ENCODE measurements around the gene CYP3A7. TPM values are rescaled to one million over a fixed set of nuclear protein-coding genes. Genes with fewer than 3 reads are reported as not detected.
A peak's percentile ranks its signal among the peaks of the same experiment; 100 is the strongest.
"Not testable (repeated sequence)": the region's sequence is repeated elsewhere in the genome, so short reads cannot be mapped to it uniquely, and the experiment has no call there.

CYP3A7 gene
- total RNA-seq, 1 donor from 2014 or later: 1.6 TPM

DNA sequence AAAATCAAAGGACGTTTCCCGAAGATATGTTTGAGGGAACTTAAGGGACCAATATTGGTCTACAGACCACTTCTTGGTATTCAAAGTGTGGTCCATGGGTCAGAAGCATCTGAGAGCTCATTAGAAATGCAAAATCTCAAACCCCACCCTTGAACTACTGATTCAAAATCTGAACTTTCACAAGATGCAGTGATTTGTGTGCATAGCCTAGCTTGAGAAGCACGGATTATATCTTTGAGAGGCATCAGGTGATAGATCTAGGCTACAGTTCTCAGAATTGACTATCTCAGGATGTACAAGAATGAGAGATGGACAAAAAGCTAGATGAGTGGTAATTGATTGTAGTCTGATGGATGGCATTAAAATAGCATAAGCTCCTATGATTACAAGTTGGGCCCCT, 29.5 kb upstream of the CYP3A7 start:
- DNase-seq: no peak
- H3K27me3 ChIP-seq: no peaks in the 10 kb centered on the region
- ATAC-seq: no peak
- H3K9me3 ChIP-seq: no peaks in the 10 kb centered on the region
- intact Hi-C loops (cut with DNase I): no loop called here
- H3K4me3 ChIP-seq: no peak overlapping the region
- H3K36me3 ChIP-seq: no peaks in the 10 kb centered on the region
- TF ChIP-seq, protein P1, sequence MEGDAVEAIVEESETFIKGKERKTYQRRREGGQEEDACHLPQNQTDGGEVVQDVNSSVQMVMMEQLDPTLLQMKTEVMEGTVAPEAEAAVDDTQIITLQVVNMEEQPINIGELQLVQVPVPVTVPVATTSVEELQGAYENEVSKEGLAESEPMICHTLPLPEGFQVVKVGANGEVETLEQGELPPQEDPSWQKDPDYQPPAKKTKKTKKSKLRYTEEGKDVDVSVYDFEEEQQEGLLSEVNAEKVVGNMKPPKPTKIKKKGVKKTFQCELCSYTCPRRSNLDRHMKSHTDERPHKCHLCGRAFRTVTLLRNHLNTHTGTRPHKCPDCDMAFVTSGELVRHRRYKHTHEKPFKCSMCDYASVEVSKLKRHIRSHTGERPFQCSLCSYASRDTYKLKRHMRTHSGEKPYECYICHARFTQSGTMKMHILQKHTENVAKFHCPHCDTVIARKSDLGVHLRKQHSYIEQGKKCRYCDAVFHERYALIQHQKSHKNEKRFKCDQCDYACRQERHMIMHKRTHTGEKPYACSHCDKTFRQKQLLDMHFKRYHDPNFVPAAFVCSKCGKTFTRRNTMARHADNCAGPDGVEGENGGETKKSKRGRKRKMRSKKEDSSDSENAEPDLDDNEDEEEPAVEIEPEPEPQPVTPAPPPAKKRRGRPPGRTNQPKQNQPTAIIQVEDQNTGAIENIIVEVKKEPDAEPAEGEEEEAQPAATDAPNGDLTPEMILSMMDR (IDR thresholded peaks at IDR 0.05): no peak
- no peak overlapping the region for H3K27ac ChIP-seq
- no peaks in the 10 kb centered on the region for H3K4me1 ChIP-seq

DNA sequence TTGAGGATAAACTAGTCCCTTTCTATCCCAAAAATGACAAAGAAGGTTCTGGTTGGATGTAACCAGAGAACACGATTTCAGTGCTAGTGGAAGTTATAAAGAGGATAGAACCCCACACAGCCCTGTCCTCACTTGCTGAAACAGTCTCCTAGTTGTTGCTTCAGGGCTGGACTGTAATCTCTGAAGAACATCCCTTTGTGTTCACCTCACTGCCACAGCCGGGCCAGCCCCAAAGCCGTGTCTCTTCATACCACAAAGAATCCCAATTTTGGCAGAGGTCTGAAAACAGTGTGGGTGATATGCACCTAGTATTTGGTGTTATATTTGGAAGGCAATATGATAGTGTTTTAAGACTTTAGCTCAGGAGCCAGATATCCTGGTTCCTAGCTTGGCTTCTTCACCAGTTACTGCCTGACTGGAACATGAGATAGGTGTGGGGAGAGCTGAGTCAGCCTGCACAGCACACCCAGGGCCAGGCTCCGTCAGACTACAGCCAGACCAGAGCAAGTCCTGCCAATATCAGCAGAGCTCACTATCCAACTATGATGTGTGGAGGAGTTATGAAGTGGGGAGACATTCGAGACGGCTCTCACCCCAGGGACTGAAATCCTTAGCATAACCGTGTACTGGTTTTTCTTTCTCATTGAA, 27.8 kb upstream of the CYP3A7 start:
- Histone ChIP-seq H3K27me3 (no peaks in the 10 kb centered on the region), H3K27ac (no peak overlapping the region), H3K4me3 (no peak overlapping the region), H3K9me3 (no peaks in the 10 kb centered on the region), H3K36me3 (no peaks in the 10 kb centered on the region), H3K4me1 (no peaks in the 10 kb centered on the region)
- no peak for DNase-seq
- ATAC-seq: peak; percentile 66
- intact Hi-C loops (cut with DNase I): no loop called here
- TF ChIP-seq, protein P1 (IDR thresholded peaks at IDR 0.05): no peak

DNA sequence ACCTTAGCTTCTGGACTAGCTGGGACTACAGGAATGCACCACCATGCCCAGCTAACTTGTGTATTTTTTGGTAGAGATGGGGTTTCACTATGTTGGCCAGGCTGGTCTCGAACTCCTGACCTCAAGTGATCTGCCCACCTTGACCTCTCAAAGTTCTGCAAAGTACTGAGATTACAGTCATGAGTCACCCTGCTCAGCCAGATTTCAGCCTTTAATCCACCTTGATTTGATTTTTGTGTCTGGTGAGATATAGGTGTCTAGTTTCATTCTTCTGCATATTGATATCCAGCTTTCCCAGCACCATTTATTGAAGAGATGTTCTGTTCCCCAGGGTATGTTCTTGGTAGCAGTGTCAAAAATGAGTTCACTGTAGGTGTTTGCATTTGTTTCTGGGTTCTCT, 20.1 kb upstream of the CYP3A7 start:
- TF ChIP-seq, protein P1 (IDR thresholded peaks at IDR 0.05): no peak
- H3K4me3 ChIP-seq: no peak overlapping the region
- no peak overlapping the region for H3K27ac ChIP-seq
- no peaks in the 10 kb centered on the region for H3K9me3 ChIP-seq
- no peaks in the 10 kb centered on the region for H3K27me3 ChIP-seq
- ATAC-seq (no peak), DNase-seq (no peak)
- intact Hi-C loops (cut with DNase I): no loop called here
- H3K4me1 ChIP-seq: peaks cover 7% of the 10 kb centered on the region
- no peaks in the 10 kb centered on the region for H3K36me3 ChIP-seq

DNA sequence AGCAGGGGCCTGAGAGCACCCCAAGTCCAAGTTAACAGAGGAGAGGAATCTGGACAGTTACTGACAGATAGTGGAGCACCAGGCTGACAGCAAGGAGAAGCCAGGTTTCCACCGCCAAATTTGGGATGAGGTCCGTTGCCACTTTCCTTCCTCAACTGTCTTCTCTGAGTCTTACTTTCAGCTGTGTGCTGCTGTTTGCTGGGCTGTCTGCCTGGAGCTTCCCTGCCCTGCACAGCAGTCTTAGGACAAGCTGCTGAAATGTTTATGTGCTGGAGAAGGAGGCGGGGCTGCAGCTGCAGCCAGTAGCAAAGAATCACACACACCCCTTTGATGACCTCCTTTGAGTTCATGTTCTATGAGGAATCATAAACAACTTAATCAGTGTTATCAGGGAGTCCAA, 17.4 kb upstream of the CYP3A7 start:
- Histone ChIP-seq H3K9me3 (no peaks in the 10 kb centered on the region), H3K27me3 (no peaks in the 10 kb centered on the region), H3K36me3 (no peaks in the 10 kb centered on the region), H3K4me1 (peaks cover 7% of the 10 kb centered on the region), H3K4me3 (no peak overlapping the region), H3K27ac (peak overlapping the region; percentile 51)
- ATAC-seq: peak; percentile 71
- DNase-seq: no peak
- TF ChIP-seq, protein P1 (IDR thresholded peaks at IDR 0.05): no peak
- intact Hi-C loops (cut with DNase I): no loop called here

DNA sequence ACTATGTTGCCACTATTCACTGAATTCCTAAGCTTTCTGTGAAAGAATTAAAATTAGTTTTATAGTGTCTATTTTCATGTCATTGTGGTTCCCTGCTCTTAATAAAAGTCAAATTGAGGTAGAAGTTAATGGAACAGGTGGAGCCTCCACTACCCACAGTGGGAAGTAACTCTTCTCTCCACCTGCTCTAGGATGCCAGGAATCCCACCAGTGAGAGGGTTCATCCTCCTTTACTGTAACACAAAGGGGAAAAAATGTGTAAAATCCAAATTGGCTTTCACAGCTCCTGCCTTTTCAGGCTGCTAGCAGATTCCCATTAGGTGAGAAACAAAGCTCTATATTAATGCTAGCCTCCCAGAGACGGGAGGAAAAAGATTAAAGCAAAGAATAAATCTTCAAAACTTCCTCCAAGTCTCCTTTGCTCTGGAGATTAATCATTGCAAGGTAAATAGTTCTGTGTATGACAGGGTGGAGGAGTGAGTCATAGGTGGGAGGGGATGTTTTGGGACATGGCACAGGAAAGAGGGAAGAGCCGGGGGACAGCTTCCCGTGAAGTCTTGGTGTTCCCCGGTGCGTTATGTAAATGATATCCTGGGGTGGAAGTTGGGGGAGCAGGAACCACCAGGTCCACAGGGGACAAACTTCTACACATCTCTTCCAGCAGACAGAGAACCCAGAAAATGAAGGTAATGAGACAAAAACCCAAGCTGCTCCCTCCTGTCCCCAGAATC, 16.5 kb upstream of the CYP3A7 start:
- DNase-seq; intact Hi-C loops (cut with DNase I); H3K4me1 ChIP-seq; H3K36me3 ChIP-seq; H3K27me3 ChIP-seq; H3K4me3 ChIP-seq; H3K9me3 ChIP-seq: not testable (repeated sequence)
- peak overlapping the region; percentile 51 for H3K27ac ChIP-seq
- ATAC-seq: peak; percentile 73

DNA sequence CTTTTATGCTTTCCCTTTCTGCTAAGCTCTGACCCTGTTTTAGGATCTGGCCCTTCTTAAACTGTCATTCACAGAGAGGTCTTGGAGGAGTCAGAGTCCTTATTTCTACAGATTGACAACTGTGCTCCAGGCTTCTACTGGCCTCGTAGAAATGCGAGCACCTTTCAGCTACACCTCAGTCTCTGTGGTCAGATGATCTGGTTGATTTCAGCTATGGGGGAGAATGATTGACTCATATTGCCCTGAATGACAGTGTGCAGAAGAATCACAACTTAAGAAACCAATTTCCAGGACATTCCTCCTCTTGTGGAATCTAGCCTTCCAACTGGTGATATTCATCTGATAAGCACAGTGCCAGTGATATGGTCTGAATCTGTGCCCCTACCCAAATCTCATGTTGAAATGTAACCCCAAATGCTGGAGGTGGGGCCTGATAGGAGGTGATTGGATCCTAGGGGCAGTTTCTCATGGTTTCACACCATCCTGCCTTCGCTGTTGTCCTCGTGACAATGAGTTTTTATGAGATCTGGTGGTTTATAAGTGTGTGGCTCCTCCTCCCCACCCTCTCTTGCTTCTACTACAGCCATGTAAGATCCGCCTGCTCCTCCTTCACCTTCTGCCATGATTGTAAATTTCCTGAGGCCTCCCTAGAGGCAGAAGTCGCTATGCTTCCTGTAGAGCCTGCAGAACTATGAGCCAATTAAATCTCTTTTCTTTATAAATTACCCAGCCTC, 14.0 kb upstream of the CYP3A7 start:
- Histone ChIP-seq H3K9me3 (no peaks in the 10 kb centered on the region), H3K36me3 (no peaks in the 10 kb centered on the region), H3K4me1 (peaks cover 7% of the 10 kb centered on the region), H3K27ac (no peak overlapping the region), H3K27me3 (no peaks in the 10 kb centered on the region), H3K4me3 (no peak overlapping the region)
- TF ChIP-seq, protein P1 (IDR thresholded peaks at IDR 0.05): no peak
- ATAC-seq (no peak), DNase-seq (no peak)
- intact Hi-C loops (cut with DNase I): no loop called here

DNA sequence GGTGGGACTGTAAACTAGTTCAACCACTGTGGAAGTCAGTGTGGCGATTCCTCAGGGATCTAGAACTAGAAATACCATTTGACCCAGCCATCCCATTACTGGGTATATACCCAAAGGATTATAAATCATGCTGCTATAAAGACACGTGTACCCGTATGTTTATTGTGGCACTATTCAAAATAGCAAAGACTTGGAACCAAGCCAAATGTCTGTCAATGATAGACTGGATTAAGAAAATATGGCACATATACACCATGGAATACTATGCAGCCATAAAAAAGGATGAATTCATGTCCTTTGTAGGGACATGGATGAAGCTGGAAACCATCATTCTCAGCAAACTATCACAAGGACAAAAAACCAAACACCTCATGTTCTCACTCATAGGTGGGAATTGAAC, 11.9 kb upstream of the CYP3A7 start:
- H3K9me3 ChIP-seq; DNase-seq; intact Hi-C loops (cut with DNase I); H3K36me3 ChIP-seq; H3K4me3 ChIP-seq; ATAC-seq; H3K27me3 ChIP-seq; H3K27ac ChIP-seq; H3K4me1 ChIP-seq: not testable (repeated sequence)

DNA sequence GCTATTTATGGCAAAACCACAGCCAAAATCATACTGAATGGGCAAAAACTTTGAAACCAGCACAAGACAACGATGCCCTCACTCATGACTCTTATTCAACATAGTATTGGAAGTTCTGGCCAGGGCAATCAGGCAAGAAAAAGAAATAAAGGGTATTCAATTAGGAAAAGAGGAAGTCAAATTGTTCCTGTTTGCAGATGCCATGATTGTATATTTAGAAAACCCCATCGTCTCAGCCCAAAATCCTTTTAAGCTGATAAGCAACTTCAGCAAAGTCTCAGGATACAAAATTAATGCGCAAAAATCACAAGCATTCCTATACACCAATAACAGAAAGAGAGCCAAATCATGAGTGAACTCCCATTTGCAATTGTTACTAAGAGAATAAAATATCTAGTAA, 10.4 kb upstream of the CYP3A7 start:
- H3K27ac ChIP-seq; H3K27me3 ChIP-seq; intact Hi-C loops (cut with DNase I); ATAC-seq; H3K4me3 ChIP-seq; H3K36me3 ChIP-seq; DNase-seq; H3K4me1 ChIP-seq; H3K9me3 ChIP-seq: not testable (repeated sequence)
